Activated T-cell treated with anti-CD3 and anti-CD28 coated beads, Interleukin-2, amount 50 U/mL, for 1 hour (primary cell): ENCODE data around the gene POLE2.
"Not testable (repeated sequence)": the region's sequence is repeated elsewhere in the genome, so short reads cannot be mapped to it uniquely, and the experiment has no call there.

ENCODE experiments used
- DNase-seq: peaks from one replicate; pipeline ENCODE4 v3.0.0-alpha.2; 2020

Gene POLE2

DNA sequence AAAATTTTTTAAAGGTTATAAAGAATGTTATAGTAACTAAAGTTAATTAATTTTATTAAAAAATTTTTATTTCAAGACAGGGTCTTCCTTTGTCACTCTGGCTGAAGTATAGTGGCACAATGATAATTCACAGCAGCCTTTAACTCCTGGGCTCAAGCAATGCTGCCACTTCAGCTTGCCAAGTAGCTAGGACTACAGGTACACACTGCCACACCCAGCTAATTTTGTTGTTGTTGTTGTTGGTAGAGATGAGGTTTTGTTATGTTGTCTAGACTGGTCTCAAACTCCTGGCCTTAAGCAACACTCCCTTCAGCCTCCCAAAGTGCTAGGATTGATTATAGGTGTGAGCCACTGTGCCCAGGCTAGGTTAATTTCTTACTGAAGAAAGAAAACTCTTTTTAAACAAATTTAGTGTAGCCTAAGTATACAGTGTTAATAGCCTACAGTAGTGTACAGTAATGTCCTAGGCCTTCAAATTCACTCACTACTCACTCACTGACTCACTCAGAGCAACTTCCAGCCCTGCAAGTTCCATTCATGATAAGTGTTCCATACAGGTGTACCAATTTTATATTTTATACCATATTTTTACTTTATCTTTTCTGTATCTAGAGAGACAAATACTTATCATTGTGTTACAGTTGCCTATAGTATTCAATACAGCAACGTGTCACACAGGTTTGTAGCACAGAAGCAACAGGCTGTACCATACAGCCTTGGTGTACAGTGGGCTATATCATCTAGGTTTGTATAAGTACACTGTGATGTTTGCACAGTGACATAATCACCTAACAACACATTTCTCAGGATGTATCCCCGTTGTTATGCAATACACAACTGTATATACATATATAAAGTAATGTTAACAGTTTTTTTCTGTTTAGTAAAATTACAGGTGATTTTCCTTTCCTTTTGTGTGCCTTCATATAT, 28.2 kb downstream of the POLE2 start:
- DNase-seq: no peak

DNA sequence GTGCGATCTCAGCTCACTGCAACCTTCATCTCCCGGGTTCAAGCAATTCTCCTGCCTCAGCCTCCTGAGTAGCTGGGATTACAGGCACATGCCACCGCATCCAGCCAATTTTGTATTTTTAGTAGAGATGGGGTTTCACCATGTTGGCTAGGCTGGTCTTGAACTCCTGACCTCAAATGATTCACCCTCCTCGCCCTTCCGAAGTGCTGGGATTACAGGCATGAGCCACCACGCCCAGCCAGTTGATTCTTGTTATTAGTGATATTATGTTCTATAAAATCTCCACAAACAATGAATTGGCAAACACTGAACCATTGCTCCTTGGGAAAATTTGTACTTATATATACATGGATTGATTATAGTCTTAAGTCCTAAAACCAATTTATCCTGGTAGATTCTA, 30.5 kb downstream of the POLE2 start:
- DNase-seq: not testable (repeated sequence)

DNA sequence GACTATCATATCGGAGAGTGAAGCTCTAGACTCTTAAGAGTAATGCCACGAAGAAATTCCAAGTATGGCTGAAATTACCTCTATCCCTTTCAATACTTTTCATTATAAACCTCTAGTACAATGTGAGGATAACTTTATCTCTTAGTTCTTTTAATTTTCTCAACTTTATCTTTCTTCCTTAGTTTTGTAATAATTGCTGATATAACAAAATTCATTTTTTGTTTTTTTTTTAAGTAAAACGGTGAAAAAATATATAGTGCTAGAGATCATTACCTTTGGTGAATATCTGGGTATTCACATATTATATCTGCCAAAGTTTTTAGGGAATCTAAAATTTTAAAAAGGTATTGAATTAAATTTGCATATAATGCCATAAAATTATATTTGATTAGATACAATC, 33.5 kb downstream of the POLE2 start:
- no peak for DNase-seq

DNA sequence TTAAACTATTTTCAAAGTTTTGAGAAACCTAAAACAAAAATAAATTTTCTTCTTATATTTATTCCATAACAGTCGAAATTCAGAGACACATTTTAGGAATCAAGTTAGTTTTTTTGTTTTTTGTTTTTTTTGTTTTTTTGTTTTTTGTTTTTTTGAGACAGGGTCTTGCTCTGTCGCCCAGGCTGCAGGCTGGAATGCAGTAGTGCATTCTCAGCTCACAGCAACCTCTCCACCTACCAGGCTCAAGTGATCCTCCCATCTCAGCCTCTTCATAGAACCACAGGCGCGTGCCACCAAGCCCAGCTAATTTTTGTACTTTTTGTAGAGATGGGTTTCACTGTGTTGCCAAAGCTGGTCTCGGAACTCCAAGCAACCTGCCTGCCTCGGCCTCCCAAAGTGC, 34.5 kb downstream of the POLE2 start:
- DNase-seq: no peak

DNA sequence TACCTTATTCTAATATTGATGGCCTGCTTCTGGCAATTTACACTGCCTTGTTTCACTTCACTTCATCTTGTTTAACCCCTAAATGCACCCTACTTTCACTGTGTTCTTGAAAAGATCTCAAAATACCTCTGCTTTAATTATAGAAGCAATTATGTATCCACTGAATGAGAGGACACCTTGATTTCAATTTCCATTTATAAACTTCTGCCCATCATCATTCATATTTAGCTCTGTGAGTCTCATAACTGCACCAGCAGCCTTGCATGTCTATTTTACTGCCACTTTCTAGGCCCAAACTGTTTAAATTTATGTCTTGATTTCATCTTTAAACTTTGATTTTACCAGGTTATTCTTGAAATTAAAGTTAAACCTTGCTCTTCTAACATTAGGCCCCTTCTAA, 45.9 kb downstream of the POLE2 start:
- DNase-seq: no peak

DNA sequence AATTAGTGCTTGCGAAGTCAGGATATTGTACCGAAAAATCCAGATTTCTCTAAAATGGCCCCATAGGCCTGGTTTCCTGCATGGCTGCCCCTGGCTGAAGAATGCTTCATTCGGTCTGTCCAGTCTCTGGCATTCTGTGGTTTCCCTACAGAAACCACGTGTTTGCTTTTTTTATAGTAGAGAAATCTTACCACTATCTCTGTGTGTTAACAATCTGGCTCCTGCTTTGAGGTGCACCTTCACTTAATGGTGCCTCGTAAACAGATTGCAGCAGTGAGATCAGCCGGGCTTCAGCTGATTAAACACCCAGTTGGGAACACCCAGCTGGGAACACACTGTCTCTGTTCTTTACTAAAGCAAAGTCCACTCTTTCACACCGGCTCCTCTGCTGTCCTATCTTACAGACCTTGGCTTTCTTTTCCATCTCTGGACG, 46.3 kb downstream of the POLE2 start:
- no peak for DNase-seq

DNA sequence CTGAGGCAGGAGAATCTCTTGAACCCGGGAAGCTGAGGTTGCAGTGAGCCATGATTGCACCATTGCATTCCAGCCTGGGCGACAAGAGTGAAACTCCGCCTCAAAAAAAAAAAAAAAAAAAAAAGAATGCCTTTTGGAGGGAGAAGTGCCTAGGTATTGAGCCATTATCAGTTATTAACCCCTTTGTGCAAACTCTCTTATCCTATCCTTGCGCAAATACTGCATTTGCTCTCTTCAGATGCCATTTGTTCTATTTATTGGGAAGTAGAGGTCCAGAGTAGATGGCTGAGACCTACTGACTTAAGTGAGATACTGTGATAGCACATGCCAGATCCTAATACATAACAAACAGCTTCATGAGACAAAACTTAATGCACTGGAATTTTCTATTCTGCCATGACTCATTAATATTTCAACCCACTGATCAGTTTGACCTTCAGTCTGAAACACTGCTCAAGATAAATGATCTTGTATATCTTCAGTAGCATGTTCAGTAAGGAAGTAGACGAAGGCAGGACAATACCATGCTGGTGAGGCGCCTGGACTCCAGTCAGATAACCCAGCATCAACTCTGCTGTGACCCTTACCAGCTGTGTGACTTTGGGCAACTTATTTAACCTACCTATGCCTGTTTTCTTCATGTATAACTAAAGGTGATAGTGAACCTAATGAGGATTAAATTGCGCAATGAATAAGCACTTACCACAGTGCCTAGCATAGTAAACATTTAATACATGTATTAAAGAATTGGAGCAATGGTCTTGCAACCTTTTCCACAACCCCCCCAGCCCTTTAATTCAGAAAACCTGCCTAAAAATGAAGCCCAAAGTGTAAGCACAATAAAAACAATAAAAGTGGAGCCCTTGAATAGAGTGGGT, 47.2 kb downstream of the POLE2 start:
- DNase-seq: no peak

DNA sequence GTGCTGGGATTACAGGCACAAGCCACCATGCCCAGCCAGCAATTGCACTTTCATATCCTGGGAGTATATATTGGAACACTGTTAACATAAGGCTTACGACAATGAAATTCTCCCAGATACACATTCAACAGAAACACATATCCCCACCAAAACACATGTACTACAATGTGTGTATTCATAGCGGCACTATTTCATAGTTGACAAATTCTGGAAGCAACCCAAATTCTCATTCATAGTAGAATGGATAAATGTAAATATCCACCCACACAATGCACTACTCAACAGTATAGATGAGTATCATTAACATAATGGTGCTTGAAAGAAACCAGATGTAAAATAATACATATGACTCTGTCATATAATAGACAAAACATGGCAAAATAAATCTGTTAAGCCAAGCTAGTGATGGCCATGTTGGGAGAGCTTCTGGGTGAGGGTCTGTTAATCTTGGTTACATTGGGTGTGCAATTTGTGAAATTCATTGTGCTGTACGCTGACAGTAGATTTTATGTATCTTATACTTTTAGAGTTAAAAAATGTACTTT, 50.4 kb downstream of the POLE2 start:
- DNase-seq: no peak

DNA sequence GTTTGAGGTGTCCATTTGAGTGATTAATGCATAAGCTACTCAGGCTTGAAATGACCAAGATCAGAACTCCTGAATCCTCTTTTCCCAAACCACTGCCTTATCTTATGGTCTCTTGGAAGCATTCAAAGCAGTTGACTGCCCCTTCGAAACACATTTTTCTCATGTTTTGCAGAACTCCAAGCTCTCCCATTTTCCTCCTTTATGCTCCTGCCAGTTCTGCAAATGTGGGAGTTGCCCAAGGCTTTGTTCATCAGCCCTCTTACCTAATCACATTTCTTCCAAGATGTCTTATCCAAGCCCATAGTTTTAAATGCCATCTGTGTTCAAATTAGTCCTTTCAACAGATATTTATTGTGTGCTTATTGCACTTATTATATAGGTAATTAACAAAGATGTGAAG, 51.1 kb downstream of the POLE2 start:
- DNase-seq: no peak

DNA sequence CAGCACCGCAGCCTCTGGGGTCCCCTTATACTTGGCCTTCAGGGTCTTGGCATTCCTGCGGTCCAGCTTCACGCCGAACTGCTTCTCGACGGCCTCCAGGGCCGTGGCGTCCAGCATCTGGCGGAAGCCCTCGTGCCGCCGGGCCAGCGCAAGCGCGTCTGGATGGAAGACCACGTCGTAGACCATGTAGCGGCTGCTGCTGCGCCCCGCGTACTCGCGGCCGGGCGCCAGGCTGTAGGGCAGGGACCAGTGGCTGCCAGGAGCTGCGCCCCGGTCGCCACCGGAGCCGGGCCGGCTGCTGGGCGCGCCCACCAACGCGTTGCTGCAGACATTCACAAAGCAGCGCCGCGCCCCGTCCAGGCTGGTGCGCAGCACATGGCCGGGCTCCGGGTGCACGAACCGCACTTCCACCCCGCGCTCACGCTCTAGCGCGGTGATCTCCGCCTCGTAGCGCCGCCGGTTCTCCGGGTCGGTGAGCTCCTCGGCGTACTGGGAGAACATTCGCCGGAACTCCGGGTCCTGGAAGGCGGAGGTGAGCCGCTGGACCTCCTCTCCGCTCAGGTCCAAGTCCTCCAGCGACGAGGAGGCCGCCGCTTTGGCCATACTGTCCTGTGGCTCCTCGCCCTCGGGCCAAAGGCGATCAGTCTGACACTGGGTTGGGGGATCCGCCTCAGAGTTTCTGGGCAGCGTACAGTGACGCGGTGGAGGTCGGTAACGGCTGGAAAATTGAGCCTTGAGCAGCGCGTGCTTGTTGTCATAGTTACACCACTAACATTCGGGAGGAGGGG, 53.3 kb downstream of the POLE2 start, which contains the start of gene DNAAF2:
TSS of gene DNAAF2 (minus strand) at position 698 of the 788 bp plus-strand sequence. CDS start at position 603, 95 bp downstream.
- peak; percentile 75 for DNase-seq

DNA sequence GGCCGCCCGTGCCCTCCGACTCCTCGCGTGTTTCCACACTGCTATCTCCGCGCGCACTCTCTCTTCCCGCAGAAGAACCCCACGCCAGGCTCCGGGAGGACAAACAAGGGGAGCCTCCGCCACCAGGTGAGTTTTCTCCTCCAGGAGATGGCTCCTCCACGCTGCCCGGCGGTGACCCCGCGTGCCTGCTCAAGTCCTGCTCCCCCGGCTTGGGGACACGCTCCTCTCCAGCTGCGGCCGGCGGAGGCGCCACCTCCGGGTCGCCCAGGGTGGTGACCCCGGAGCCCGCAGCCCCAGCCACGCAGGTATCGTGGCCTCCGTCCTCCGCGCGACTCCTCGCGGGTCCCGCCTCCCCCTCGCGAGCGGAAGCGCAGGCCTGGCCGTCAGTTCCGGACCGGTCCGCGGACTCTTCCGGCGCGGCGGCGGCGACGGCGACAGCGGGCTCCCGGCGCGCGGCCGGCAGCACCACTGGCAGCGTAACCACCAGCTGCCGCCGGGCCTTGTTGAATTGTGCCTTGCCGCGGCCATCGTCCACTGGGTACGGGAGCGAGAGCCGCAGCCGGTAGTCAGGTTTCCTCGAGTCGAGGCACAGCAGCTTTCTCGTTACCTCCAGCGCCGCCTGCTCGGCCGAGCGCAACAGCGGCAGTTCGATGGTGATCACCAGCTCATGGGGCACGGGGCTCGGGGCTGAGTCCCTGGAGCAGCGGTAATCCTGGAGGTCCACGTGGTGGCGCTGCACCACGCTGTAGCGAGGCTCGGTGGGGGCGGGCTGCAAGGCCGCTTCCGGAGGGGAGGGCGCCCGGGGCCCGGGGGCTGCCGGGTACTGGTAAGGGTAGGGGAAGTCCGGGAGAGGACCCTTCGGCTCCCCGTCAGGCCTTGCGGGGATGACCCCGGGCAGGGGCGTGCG, 54.1 kb downstream of the POLE2 start:
- peak; percentile 91 for DNase-seq

DNA sequence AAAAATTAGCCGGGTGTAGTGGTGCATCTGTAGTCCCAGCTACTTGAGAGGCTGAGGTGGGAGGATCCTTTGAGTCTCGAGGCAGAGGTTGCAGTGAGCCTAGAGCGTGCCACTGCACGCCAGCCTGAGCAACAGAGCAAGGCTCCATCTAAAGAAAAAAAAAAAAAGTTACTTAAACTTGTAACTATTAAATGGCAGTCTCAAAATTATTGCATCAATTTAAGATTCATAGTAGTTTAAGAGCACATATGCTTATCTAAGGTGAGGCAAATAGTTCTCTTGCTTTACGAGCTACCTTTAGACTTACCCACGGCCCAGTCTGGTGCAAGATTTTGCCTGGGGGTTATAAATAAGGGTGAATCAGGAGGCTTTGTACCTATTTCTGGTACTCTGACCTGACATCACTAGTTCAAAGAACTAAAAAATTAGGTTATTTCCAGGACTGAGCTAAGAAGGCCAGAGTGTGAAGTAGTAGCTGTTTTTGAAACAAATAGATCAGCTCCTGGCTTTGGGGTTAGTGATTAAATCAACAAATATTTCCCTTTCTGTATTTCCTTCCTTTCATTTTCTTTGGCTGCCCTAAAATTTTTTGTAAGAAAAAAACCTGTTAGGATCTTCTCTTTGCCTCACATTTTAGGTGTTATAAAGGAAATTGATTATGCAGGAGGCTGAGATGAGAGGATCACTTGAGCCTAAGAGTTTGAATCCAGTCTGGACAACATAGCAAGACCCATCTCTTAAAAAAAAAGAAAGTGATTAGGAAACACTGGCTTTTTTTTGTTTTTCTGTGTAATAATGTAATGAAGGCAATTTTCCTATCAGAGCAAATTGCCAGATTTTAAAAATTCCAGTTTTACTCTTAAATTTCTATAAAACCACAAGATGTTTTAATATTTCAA, 63.8 kb downstream of the POLE2 start:
- DNase-seq: no peak

DNA sequence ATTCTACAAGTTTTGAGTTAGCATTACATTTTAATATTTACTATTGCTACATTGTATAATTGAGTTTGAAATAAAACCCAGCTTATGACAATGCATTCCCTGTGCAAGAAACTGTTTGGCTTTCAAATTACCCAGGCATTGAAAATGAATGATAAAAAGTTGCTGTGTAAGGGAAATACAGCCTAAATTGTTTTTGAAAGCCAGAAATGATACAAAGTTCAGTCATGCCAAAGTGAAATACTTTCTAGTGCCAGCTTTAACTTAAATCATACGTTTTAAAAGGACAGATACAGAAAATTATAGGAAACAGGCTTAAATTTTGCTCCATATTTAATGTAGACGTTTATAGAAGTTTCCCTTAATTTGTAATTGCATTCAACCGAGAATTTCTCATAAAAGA, 64.6 kb downstream of the POLE2 start:
- DNase-seq: no peak

DNA sequence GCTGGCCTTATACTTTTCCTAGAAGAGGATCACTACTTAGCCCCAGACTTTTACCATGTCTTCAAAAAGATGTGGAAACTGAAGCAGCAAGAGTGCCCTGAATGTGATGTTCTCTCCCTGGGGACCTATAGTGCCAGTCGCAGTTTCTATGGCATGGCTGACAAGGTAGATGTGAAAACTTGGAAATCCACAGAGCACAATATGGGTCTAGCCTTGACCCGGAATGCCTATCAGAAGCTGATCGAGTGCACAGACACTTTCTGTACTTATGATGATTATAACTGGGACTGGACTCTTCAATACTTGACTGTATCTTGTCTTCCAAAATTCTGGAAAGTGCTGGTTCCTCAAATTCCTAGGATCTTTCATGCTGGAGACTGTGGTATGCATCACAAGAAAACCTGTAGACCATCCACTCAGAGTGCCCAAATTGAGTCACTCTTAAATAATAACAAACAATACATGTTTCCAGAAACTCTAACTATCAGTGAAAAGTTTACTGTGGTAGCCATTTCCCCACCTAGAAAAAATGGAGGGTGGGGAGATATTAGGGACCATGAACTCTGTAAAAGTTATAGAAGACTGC, 65.9 kb downstream of the POLE2 start:
- DNase-seq: no peak

DNA sequence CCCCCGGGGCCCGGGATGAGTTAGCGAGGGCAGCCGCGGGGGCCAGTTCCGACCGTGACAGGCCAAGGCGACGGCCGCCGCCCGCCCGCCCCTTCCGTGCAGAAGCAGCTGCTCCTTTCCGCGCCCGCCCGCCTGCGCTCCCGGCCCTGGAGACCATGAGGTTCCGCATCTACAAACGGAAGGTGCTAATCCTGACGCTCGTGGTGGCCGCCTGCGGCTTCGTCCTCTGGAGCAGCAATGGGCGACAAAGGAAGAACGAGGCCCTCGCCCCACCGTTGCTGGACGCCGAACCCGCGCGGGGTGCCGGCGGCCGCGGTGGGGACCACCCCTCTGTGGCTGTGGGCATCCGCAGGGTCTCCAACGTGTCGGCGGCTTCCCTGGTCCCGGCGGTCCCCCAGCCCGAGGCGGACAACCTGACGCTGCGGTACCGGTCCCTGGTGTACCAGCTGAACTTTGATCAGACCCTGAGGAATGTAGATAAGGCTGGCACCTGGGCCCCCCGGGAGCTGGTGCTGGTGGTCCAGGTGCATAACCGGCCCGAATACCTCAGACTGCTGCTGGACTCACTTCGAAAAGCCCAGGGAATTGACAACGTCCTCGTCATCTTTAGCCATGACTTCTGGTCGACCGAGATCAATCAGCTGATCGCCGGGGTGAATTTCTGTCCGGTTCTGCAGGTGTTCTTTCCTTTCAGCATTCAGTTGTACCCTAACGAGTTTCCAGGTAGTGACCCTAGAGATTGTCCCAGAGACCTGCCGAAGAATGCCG, 66.7 kb downstream of the POLE2 start:
- DNase-seq: no peak

DNA sequence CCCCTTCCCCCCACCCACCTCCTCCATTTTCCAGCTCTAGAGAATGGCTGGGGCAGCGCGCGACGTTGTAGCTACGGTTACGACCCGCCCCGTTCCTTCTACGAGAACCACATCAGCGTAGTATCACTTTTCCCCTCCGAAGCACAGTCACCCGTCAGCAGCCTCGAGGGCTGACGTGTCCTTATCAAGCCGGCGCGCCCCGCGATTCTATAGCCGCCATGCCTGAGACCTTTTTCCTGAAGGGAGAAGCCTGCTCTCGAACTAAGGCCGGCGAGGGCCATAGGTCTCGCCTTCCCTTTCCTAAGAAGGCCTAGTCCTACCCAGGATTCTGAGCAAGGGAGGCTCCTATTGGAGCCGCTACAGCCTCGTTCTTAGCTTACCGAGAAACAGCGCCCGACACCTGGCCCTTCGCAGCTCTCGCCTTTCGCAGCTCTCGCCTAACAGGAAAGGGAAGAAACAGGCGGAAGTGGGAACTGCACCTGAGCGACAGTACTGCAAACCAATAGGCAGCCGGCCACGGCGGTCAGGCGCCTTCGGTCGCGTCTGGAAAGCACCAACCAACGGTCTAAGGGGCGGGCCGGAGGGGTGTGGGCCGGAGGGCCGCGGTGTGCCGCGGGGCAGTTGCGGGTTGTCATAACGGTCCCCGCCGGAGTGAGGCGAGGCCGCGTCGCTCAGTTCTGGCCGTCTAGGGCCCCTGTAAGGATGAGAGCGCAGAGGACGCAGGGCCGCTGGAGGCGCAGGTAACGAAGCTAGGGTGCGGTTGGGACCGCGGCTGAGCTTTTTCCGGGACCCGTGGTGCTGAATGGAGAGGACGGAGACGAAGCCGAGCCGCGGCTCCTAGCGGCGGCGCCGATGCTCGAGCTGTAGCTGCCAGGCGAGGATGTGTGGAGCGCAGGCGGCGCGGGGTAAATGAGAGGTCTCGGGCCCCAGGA, 67.6 kb downstream of the POLE2 start, which contains the start of the genes MGAT2 and RPL36AL:
TSS of gene MGAT2 (plus strand) at position 618 of the 932 bp plus-strand sequence. CDS start 470 bp downstream, outside the sequence.
TSS of gene RPL36AL (minus strand) at position 445 of the 932 bp plus-strand sequence. CDS start 1,522 bp downstream, outside the sequence.
- DNase-seq: peak; percentile 93

DNA sequence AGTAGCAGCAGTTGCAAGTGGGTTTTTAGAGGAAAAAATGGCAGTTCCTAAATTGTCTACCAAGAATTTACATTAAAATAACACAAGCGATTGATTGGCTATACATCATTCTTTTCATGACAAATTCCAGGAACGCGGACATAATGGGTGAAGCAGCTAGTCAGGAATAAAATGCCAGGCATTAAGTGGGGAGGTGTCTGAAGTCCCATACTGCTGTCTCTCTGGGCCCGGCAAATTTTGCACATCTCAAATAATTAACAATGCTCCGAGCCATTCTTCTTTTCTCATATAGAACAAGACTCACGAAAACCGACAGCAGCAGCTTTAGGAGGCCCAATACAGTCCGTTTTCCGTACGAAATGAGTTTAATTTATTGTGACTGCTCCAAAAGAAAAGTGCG, 68.3 kb downstream of the POLE2 start:
- DNase-seq: no peak

DNA sequence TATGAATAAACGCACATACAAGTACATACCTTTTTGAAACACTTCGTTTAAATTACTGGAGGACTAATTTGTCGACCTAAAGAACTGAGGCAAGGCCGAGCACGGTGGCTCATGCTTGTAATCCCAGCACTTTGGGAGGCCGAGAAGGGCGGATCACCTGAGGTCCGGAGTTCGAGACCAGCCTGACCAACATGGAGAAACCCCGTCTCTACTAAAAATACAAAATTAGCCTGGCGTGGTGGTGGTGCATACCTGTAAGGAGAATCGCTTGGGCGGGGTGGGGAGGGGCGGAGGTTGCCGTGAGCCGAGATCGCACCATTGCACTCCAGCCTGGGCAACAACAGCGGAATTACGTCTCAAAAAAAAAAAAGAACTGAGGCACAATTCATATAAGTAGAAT, 68.7 kb downstream of the POLE2 start:
- DNase-seq: not testable (repeated sequence)
